Neural cell (in vitro differentiated cells): ENCODE results near the gene FRMD4A.

Experiments
- EP300 ChIP-seq: fragments of 450-650 bp; conservative IDR thresholded peaks from 2 replicates; pipeline ENCODE4 v1.6.1; 2014; ENCODE audit warnings: antibody characterized with exemption, mild to moderate bottlenecking, moderate library complexity; ENCODE audit not compliant: poor library complexity, severe bottlenecking
- EZH2 ChIP-seq: fragments of 200-600, 300-800 bp; shearing (Covaris generic), sonication (generic); IDR thresholded peaks from 2 replicates; pipeline ENCODE4 v1.6.1; 2014; ENCODE audit warnings: antibody characterized with exemption, low read length, borderline replicate concordance, mild to moderate bottlenecking; ENCODE audit not compliant: insufficient read depth, poor library complexity, severe bottlenecking
- POLR2AphosphoS5 ChIP-seq: IDR thresholded peaks from 2 replicates; pipeline ENCODE4 v1.6.1; 2012
- RAD21 ChIP-seq: fragments of 450-650 bp; conservative IDR thresholded peaks from 2 replicates; pipeline ENCODE4 v1.6.1; 2014; ENCODE audit warnings: antibody characterized with exemption, mild to moderate bottlenecking, moderate library complexity
- SMC3 ChIP-seq: fragments of 450-650 bp; conservative IDR thresholded peaks from 2 replicates; pipeline ENCODE4 v1.6.1; 2014; ENCODE audit warnings: antibody characterized with exemption, mild to moderate bottlenecking, moderate library complexity; ENCODE audit not compliant: poor library complexity
- TAF1 ChIP-seq: IDR thresholded peaks from 2 replicates; pipeline ENCODE4 v1.6.1; 2012; ENCODE audit warnings: low read depth
- TF ChIP-seq, protein P1 (sequence below): fragments of 450-650 bp; IDR thresholded peaks from 2 replicates; pipeline ENCODE4 v1.5.1; 2014; ENCODE audit warnings: antibody characterized with exemption, mild to moderate bottlenecking, moderate library complexity; ENCODE audit not compliant: poor library complexity, severe bottlenecking

DNA sequence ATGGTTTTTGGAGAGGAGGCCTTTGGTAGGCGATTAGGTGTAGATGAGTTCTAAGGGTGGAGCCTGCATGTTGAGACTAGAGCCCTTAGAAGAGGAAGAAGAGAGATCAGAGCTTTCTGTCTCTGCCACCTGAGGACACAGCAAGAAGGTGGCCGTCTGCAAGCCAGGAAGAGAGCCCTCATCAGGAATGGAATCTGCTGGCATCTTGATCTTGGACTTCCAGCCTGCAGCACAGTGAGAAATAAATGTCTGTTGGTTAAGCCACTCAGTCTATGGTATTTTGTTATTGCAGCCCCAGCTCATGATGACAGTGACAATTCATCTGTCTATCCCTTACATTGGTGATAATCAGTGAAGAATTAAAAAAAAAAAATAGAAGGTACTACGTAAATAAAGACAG lies 408.8 kb downstream of the FRMD4A start:
- TF ChIP-seq, protein P1, sequence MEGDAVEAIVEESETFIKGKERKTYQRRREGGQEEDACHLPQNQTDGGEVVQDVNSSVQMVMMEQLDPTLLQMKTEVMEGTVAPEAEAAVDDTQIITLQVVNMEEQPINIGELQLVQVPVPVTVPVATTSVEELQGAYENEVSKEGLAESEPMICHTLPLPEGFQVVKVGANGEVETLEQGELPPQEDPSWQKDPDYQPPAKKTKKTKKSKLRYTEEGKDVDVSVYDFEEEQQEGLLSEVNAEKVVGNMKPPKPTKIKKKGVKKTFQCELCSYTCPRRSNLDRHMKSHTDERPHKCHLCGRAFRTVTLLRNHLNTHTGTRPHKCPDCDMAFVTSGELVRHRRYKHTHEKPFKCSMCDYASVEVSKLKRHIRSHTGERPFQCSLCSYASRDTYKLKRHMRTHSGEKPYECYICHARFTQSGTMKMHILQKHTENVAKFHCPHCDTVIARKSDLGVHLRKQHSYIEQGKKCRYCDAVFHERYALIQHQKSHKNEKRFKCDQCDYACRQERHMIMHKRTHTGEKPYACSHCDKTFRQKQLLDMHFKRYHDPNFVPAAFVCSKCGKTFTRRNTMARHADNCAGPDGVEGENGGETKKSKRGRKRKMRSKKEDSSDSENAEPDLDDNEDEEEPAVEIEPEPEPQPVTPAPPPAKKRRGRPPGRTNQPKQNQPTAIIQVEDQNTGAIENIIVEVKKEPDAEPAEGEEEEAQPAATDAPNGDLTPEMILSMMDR: no peak
- TF ChIP-seq RAD21: no peak
- no peak for TF ChIP-seq EP300
- TF ChIP-seq POLR2AphosphoS5: no peak
- no peak for TF ChIP-seq EZH2
- no peak for TF ChIP-seq SMC3
- TF ChIP-seq TAF1: no peak
